ENCODE measurements around the gene OBP2A.

GRCh38 chr9:135512241-135512603 is 33.7 kb upstream of the OBP2A start:
- no peak for TF ChIP-seq HDGF (IDR thresholded peaks at IDR 0.05; ENCODE audit: borderline replicate concordance)
- TF ChIP-seq SP1 (IDR thresholded peaks at IDR 0.05), result no peak
- no peak for TF ChIP-seq NFRKB (IDR thresholded peaks at IDR 0.05)
- no peak for TF ChIP-seq SUZ12 (IDR thresholded peaks at IDR 0.05)
- no peak for TF ChIP-seq FOXM1 (IDR thresholded peaks at IDR 0.05; ENCODE audit: borderline replicate concordance)
- no peak for TF ChIP-seq FOXK2 (IDR thresholded peaks at IDR 0.05)
- no peak for TF ChIP-seq LEF1 (IDR thresholded peaks at IDR 0.05; ENCODE audit: borderline replicate concordance)
- no peak for TF ChIP-seq CTBP1 (IDR thresholded peaks at IDR 0.05; ENCODE audit: borderline replicate concordance)
- TF ChIP-seq BHLHE40 (IDR thresholded peaks at IDR 0.05; ENCODE audit: borderline replicate concordance), result no peak
- TF ChIP-seq ELF4 (IDR thresholded peaks at IDR 0.05), result no peak
- no peak for TF ChIP-seq ZNF384 (IDR thresholded peaks at IDR 0.05)
- no peak for TF ChIP-seq PKNOX1 (IDR thresholded peaks at IDR 0.05)
- no peak for TF ChIP-seq ARNT (IDR thresholded peaks at IDR 0.05)

Measured in HEK293T (cell line).